ENCODE results near the gene MARVELD3. TPM values are rescaled to one million over a fixed set of nuclear protein-coding genes. Genes with fewer than 3 reads are reported as not detected.

Gene MARVELD3, protein sequence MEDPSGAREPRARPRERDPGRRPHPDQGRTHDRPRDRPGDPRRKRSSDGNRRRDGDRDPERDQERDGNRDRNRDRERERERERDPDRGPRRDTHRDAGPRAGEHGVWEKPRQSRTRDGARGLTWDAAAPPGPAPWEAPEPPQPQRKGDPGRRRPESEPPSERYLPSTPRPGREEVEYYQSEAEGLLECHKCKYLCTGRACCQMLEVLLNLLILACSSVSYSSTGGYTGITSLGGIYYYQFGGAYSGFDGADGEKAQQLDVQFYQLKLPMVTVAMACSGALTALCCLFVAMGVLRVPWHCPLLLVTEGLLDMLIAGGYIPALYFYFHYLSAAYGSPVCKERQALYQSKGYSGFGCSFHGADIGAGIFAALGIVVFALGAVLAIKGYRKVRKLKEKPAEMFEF
- not detected in 2 replicates for total RNA-seq

DNA sequence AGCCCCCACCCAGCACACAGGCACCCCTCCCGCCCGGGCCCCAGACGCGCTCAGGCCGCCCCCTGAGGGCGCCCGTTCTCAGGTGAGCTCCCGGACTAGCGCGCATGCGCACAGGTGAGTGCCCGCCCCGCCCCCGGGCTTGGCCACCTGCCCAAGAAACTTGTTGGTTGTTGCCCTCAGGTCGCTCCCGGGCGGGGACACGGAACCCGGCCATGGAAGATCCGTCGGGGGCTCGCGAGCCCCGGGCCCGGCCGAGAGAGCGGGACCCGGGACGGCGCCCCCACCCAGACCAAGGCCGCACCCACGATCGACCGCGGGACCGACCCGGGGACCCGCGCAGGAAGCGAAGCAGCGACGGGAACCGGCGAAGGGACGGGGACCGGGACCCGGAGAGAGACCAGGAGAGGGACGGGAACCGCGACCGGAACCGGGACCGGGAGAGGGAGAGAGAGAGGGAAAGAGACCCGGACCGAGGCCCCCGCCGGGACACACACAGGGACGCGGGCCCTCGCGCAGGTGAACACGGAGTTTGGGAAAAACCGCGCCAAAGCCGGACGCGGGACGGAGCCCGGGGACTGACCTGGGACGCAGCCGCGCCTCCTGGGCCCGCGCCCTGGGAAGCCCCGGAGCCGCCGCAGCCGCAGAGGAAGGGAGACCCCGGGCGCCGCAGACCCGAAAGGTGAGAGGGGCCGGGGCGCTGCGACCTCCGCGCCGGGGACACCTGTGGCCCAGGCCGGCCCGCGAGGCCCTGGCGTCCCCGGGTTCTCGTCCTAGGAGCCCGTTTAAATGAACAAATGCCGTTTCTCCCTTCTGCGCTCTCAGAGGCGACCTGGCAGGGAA lies at the start of gene MARVELD3:
MARVELD3 (plus strand) TSS at position 167 of the 840 bp plus-strand sequence; CDS start at position 213, 46 bp downstream.

GRCh38 chr16:71576971-71577370 lies 49.0 kb upstream of the MARVELD3 start, which contains the start of gene TAT:
TAT (minus strand) TSS chr16:71577092; CDS start chr16:71576415, 677 bp downstream.

Other genes with a start within 250 kb of the MARVELD3 start
- gene TLE7, start 184.1 kb upstream of the MARVELD3 start, total RNA-seq, result not detected in 2 replicates
- 10.2 and 13.7 TPM in 2 replicates for gene ZNF23, start 163.9 kb upstream of the MARVELD3 start, total RNA-seq
- gene ZNF19, start 136.9 kb upstream of the MARVELD3 start, total RNA-seq, result 2.4 and 2.6 TPM in 2 replicates
- not detected in 2 replicates for gene CHST4, start 99.8 kb upstream of the MARVELD3 start, total RNA-seq
- not detected in 2 replicates for gene TAT, start 49.1 kb upstream of the MARVELD3 start, total RNA-seq
- 5.4 and 6.9 TPM in 2 replicates for gene PHLPP2, start 98.5 kb downstream of the MARVELD3 start, total RNA-seq
- gene AP1G1, start 182.7 kb downstream of the MARVELD3 start, total RNA-seq, result 40.2 and 45.4 TPM in 2 replicates
- gene ATXN1L, start 219.8 kb downstream of the MARVELD3 start, total RNA-seq, result 7.5 and 9.3 TPM in 2 replicates